Effector CD8-positive, alpha-beta T cell (primary cell): ENCODE results near the gene PDE11A.
"Not testable (repeated sequence)": the region's sequence is repeated elsewhere in the genome, so short reads cannot be mapped to it uniquely, and the experiment has no call there.

ENCODE experiments used
- DNase-seq: peaks from one replicate; lab custom pipeline; 2025; lab: John Stamatoyannopoulos, UW

The PDE11A gene

GRCh38 chr2:178074123-178075005 is 1.8 kb upstream of the PDE11A start:
- no peak for DNase-seq

DNA sequence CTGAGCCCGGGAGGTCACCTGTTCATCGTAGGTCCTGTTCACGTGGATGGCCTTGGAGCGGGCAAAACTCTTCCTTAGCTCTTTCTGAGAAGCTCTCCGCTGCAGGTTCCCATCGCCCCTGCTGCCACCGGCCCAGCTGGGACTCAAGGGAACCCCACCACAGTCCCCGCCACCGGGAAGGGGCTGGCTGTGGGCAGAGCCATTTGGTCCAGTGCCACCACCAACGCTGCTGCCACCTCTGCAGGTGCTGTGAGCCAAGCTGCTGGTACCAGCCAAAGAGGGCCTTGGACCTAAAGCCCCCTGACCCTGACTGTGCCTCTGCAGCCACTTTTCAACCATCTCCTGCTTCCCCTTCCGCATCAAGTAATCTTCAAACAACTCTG is 586 bp downstream of the PDE11A start:
- DNase-seq, result no peak

DNA sequence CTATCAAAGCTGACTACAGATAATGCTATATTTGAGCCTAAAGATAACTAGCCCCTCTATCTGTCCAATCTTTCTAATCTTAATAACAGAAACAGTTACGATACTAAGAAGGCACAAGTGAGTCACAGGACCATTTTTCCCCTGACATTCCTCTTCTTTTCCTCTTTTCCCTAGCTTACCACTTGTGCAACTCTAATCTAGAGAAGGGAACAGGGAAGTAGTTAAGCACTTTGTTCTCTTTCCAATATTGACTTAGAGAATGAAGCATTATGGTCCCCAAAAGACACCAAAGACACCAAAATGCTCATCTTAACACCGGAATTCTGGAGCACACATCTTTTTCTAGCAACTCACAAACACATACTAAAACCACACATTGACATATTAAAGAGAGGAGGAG is 1.8 kb downstream of the PDE11A start:
- DNase-seq, result no peak

- DNase-seq, result no peak
Measured at GRCh38 chr2:178069551-178069950, 3.0 kb downstream of the PDE11A start.

DNA sequence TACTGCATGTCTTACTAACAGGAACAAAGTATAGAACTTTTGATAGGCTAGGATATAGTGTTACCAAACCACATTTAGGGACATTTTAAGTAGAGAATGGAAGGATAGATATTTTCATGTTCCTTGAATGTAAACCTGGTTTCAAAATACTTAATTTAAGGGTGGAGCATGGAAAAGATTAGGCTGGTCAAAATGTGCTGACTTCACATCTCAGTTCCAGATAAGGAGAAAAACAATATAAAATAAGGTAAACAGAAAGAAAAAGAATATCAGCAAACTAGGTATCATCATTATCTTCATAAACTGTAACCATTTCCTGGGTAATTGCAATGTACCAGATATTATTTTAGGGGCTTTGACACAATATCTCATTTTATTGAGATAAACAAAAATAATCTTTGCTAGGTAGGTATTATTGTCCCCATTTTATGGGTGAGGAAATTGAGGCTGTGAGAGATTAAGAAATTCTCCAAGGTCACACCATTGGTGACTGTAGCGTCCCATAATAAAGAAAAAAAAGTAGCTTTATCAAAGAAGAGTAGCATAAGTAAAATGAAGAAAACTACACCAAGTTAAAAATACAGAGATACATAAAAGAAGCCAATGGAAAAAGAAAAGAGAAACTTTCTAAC is 3.6 kb downstream of the PDE11A start:
- DNase-seq, result no peak

DNA sequence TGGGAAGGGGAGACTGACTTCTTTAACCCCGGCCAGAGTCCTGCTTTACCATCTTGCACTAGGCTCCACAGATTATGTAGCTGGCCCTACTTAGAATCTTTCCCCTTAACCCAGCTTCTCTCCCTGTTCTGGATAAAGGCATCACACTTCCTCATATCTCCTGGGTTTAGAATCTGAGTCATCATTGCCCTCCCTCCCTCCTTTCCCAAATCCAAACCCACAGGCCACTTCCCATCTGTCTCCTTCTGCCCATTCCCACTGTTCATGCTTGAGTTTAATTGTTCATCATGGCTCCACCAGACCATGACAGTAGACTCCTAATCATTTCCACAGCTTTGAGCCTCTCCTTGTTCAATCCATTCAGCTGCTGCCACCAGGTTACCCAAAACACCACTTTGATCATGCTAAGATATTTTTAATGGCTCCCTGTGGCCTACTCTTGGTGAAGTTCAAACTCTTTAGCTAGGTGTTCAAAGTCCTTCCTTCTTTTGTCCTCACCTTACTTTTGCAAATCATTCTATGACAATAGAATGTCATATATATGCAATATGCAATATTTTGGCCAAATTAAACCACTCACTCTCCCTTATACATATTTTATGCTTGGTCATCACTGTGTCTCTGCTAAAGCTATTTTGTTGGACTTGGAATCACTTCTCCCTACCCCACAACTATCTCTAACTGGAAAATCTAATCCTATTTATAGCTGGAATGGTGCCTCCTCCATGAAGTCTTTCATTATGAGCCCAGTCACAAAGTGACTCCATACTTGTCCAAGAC is 5.5 kb downstream of the PDE11A start:
- no peak for DNase-seq

GRCh38 chr2:178066324-178066723 is 6.3 kb downstream of the PDE11A start:
- DNase-seq, result no peak

- DNase-seq, result no peak
Measured at GRCh38 chr2:178059681-178060080, 12.9 kb downstream of the PDE11A start.

DNA sequence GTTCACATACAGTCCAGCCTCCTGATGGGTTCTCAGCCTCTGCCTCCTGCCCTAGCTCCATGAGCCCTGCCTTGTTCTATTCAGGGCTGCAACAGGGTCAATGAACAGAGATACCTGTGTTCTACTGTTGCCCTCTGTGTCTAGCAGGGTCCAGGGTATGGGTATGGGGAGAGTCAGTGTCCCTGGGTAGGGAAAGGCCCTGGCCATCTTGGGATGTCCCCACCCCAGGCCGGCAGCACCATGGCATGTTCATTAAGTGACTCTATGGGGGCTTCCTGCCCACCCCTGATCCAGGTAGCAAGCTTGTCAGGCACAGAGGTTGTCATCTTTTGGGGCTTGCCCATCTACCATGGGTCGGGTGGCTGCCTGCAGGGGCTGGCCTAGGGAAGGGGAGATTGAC is 13.5 kb downstream of the PDE11A start:
- no peak for DNase-seq

GRCh38 chr2:178057179-178057680 is 15.3 kb downstream of the PDE11A start:
- no peak for DNase-seq

- no peak for DNase-seq
Measured at GRCh38 chr2:178056345-178056744, 16.2 kb downstream of the PDE11A start.

- DNase-seq, result not testable (repeated sequence)
Measured at GRCh38 chr2:178051257-178051656, 21.3 kb downstream of the PDE11A start.

GRCh38 chr2:178047391-178047790 is 25.2 kb downstream of the PDE11A start:
- DNase-seq, result no peak

- no peak for DNase-seq
Measured at GRCh38 chr2:178044836-178045235, 27.7 kb downstream of the PDE11A start.

DNA sequence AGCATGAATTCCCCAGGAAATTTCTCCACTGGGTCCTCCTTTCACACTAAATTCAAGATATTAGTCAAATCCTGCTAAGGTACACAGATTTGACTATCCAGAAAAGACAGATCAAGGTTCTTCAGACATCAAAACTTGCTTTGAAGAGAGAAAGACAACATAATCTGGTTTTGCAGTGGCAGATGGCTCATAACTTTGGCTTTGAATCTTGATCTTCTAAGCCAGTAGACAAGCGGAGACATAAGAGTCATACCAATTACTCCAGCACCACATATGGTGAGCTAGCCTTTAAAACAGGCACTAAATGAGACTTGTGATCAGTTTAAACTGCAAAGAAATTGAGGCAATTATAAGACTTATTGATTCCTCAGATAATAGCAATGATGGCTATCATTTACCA is 29.3 kb downstream of the PDE11A start:
- no peak for DNase-seq

GRCh38 chr2:178033583-178033982 is 39.0 kb downstream of the PDE11A start:
- DNase-seq, result not testable (repeated sequence)

GRCh38 chr2:178029342-178029741 is 43.2 kb downstream of the PDE11A start:
- DNase-seq, result no peak

GRCh38 chr2:178025551-178026185 is 46.9 kb downstream of the PDE11A start:
- DNase-seq, result no peak

DNA sequence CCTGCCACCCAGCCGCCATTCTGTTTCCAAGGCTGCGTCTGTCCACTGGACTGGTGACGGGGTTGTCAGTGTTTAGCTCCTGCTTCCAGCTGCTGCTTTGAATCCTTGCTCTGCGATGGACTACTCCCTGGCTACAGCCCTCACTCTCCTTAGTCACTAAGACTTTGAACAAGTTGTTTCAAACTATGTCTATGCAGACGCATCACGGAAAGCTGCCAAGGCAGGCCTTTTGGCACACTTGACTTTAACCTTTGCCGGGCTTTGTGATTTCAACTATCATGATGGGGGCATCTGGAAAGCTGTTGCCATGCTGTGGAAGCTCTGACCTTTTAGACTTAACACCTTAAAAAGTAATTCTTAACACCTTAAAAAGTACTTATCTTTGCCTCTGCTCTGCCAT is 54.4 kb downstream of the PDE11A start:
- no peak for DNase-seq

DNA sequence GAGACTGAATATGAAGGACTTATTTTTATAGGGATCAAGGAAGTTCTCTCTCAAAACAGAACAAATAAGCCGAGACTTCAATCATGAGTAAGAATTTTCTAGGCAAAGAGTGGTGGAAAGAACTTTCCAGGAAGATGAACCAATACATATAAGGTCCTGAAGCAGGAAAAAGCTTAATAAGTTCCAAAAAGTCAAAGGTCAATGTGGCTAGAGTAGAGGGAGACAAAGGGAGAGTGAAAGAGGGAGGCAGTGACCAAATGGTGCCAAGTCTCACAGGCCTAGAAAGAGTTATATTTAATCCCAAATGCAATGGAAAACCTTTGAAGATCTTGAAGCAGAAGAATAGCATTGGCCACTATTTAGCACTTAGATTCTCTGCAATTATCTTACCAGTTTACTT is 56.0 kb downstream of the PDE11A start:
- no peak for DNase-seq

GRCh38 chr2:178012639-178013038 is 59.9 kb downstream of the PDE11A start:
- no peak for DNase-seq

DNA sequence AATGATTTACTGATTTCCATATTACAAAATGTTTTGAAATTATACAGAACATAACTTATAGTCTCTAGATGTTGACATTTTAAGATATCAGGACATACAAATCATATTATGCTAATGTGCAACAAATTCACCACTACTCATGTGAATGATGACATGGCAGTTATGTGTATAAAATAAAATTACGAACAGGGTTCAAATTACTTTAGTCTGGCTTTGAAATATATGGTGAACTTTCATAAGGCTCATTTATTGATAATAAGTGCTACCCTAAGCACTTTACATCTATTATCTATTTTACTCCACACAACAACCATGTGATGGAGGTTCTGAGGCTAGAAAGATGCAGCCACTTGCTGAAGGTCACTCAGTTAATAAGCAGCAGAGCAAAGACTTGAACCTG is 62.8 kb downstream of the PDE11A start:
- DNase-seq, result no peak
